Measurements from ENCODE around the gene THBS1. TPM values are rescaled to one million over a fixed set of nuclear protein-coding genes. Genes with fewer than 3 reads are reported as not detected.

Gene THBS1
- total and polyA plus RNA-seq, 2 donors (not counting 1 experiment from before 2014, with no cell fraction given), result 0.63 to 4.3 TPM

DNA sequence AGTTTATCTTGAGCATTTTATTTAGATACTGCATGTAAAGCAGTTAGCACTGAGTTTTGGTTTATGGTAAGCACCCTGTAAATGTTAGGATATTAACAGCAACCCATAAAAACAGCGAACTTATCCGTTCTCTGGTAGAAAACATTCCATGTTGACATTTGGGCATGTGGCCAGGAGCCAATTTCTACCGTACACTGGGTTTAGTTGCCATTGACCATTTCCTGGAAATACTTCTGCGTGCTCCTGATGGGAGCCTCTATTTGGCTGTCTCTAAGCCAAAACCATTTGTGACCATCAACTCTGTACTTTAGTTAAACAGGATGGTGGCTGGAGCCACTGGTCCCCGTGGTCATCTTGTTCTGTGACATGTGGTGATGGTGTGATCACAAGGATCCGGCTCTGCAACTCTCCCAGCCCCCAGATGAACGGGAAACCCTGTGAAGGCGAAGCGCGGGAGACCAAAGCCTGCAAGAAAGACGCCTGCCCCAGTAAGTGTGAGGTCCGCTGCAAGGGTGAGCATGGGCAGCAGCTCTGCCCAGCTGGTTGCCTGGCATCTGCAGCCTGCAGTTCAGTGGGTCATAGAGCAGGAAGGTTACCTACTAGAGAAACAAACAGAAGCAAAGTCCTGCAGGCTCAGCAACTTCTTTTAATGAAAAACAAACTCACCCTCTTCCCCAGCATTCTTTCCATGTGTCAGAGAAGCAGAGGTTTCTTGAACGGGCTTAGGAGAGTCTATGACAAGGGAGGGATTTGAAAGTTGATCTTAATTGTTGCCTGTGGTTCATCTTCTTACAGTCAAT, 7.1 kb downstream of the THBS1 start:
- CTCF ChIA-PET, result no interaction called here
- 95% methylated on average over 11 of the region's 13 CpGs for WGBS (ENCODE audit: insufficient coverage)
- no peak overlapping the region for H3K27ac ChIP-seq (ENCODE audit: low read length in 2 of 2)
- H4K20me1 ChIP-seq (ENCODE audit: control insufficient read depth, insufficient read depth, low read length, poor library complexity, severe bottlenecking), result no peaks in the 10 kb centered on the region
- no peaks in the 10 kb centered on the region for H3K36me3 ChIP-seq (replicated peaks in 1 of 2; ENCODE audit: control extremely low read depth in 1 of 2, control insufficient read depth in 1 of 2, extremely low read depth in 1 of 2, insufficient read depth in 2 of 2, low read length in 1 of 2)
- no peak overlapping the region for H2AFZ ChIP-seq (ENCODE audit: insufficient read depth, low read depth, low read length, poor library complexity, severe bottlenecking)
- DNase-seq, result no peak
- no peak for ATAC-seq (ENCODE audit: low read depth)
- no peaks in the 10 kb centered on the region for H3K27me3 ChIP-seq (replicated peaks in 1 of 4; ENCODE audit: control extremely low read depth in 1 of 4, control insufficient read depth in 3 of 4, insufficient read depth in 4 of 4, low read length in 3 of 4)
- H3K4me3 ChIP-seq (ENCODE audit: control extremely low read depth in 1 of 5, extremely low read depth in 1 of 5, insufficient read depth in 1 of 5, low read depth in 2 of 5, low read length in 4 of 5), result no peak overlapping the region
- no peaks in the 10 kb centered on the region for H3K79me2 ChIP-seq (ENCODE audit: control insufficient read depth, insufficient read depth, low read length)
- POLR2A ChIA-PET, result no interaction called here
- H3K9ac ChIP-seq (ENCODE audit: low read length), result no peak overlapping the region
- no peak overlapping the region for H3K4me2 ChIP-seq (replicated peaks; ENCODE audit: low read depth, low read length, poor library complexity, severe bottlenecking)
- no peak for TF ChIP-seq EZH2 (IDR thresholded peaks at IDR 0.05; ENCODE audit: borderline replicate concordance, insufficient read depth, low read depth, low read length, poor library complexity, severe bottlenecking)
- TF ChIP-seq, protein P1, sequence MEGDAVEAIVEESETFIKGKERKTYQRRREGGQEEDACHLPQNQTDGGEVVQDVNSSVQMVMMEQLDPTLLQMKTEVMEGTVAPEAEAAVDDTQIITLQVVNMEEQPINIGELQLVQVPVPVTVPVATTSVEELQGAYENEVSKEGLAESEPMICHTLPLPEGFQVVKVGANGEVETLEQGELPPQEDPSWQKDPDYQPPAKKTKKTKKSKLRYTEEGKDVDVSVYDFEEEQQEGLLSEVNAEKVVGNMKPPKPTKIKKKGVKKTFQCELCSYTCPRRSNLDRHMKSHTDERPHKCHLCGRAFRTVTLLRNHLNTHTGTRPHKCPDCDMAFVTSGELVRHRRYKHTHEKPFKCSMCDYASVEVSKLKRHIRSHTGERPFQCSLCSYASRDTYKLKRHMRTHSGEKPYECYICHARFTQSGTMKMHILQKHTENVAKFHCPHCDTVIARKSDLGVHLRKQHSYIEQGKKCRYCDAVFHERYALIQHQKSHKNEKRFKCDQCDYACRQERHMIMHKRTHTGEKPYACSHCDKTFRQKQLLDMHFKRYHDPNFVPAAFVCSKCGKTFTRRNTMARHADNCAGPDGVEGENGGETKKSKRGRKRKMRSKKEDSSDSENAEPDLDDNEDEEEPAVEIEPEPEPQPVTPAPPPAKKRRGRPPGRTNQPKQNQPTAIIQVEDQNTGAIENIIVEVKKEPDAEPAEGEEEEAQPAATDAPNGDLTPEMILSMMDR (IDR thresholded peaks at IDR 0.05), result no peak
- no peak overlapping the region for H3K27ac Mint-ChIP-seq
- H3K9me3 Mint-ChIP-seq (ENCODE audit: insufficient read depth), result no peaks in the 10 kb centered on the region
- no peaks in the 10 kb centered on the region for H3K9me3 ChIP-seq (ENCODE audit: control extremely low read depth in 1 of 3, control insufficient read depth in 2 of 3, insufficient read depth in 1 of 3, low read length in 2 of 3)
- H3K4me3 Mint-ChIP-seq, result no peak overlapping the region
- intact Hi-C loops (cut with micrococcal nuclease), result no loop called here
- no peaks in the 10 kb centered on the region for H3K4me1 ChIP-seq (ENCODE audit: control insufficient read depth in 2 of 2, insufficient read depth in 2 of 2, low read length in 2 of 2)
- peaks cover 17% of the 10 kb centered on the region for H3K27me3 Mint-ChIP-seq
- no peaks in the 10 kb centered on the region for H3K4me1 Mint-ChIP-seq

- Histone ChIP-seq H3K4me2 (replicated peaks; ENCODE audit: low read depth, low read length, poor library complexity, severe bottlenecking) (no peak overlapping the region), H3K9me3 (ENCODE audit: control extremely low read depth in 1 of 3, control insufficient read depth in 2 of 3, insufficient read depth in 1 of 3, low read length in 2 of 3) (no peaks in the 10 kb centered on the region), H3K79me2 (ENCODE audit: control insufficient read depth, insufficient read depth, low read length) (no peaks in the 10 kb centered on the region), H3K4me3 (ENCODE audit: control extremely low read depth in 1 of 5, extremely low read depth in 1 of 5, insufficient read depth in 1 of 5, low read depth in 2 of 5, low read length in 4 of 5) (no peak overlapping the region), H4K20me1 (ENCODE audit: control insufficient read depth, insufficient read depth, low read length, poor library complexity, severe bottlenecking) (no peaks in the 10 kb centered on the region), H3K27ac (ENCODE audit: low read length in 2 of 2) (no peak overlapping the region), H3K36me3 (replicated peaks in 1 of 2; ENCODE audit: control extremely low read depth in 1 of 2, control insufficient read depth in 1 of 2, extremely low read depth in 1 of 2, insufficient read depth in 2 of 2, low read length in 1 of 2) (no peaks in the 10 kb centered on the region), H3K27me3 (replicated peaks in 1 of 4; ENCODE audit: control extremely low read depth in 1 of 4, control insufficient read depth in 3 of 4, insufficient read depth in 4 of 4, low read length in 3 of 4) (no peaks in the 10 kb centered on the region), H3K4me1 (ENCODE audit: control insufficient read depth in 2 of 2, insufficient read depth in 2 of 2, low read length in 2 of 2) (no peaks in the 10 kb centered on the region), H2AFZ (ENCODE audit: insufficient read depth, low read depth, low read length, poor library complexity, severe bottlenecking) (no peak overlapping the region), H3K9ac (ENCODE audit: low read length) (no peak overlapping the region)
- ATAC-seq (ENCODE audit: low read depth) (no peak), DNase-seq (no peak)
- Mint-ChIP-seq H3K27me3 (peaks cover 11% of the 10 kb centered on the region), H3K27ac (no peak overlapping the region), H3K9me3 (ENCODE audit: insufficient read depth) (no peaks in the 10 kb centered on the region), H3K4me3 (no peak overlapping the region), H3K4me1 (no peaks in the 10 kb centered on the region)
- ChIA-PET CTCF (no interaction called here), POLR2A (no interaction called here)
- intact Hi-C loops (cut with micrococcal nuclease), result no loop called here
- TF ChIP-seq EZH2 (IDR thresholded peaks at IDR 0.05; ENCODE audit: borderline replicate concordance, insufficient read depth, low read depth, low read length, poor library complexity, severe bottlenecking), result no peak
- TF ChIP-seq, protein P1 (IDR thresholded peaks at IDR 0.05), result no peak
- 91% methylated on average over 10 of the region's 13 CpGs for WGBS (ENCODE audit: insufficient coverage)
Measured at GRCh38 chr15:39588531-39589192, 7.8 kb downstream of the THBS1 start.
